ENCODE measurements around the gene PKIB.

The PKIB gene

GRCh38 chr6:122669868-122670267 lies 59.7 kb downstream of the PKIB start:
- no peak for DNase-seq

DNA sequence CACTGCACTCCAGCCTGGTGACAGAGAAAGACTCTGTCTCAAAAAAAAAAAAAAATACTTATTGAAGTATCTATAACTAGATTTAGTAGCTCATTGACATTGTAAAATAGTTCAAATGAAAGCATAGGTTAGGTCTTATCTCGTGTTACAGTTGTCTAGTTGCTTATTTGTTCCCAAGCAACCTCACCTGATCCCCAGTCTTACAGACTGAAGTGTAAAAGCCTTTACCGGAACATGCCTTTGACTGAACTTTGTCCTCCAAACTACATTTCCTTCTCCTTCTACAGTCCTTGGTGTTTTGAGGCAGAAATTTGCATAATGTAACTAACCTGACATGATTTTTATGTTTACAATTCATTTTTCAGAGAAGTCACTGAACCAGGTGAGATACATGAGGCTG lies 61.0 kb downstream of the PKIB start:
- no peak for DNase-seq

GRCh38 chr6:122673343-122673961 lies 63.2 kb downstream of the PKIB start:
- DNase-seq, result no peak

GRCh38 chr6:122676146-122676545 lies 65.9 kb downstream of the PKIB start:
- no peak for DNase-seq

DNA sequence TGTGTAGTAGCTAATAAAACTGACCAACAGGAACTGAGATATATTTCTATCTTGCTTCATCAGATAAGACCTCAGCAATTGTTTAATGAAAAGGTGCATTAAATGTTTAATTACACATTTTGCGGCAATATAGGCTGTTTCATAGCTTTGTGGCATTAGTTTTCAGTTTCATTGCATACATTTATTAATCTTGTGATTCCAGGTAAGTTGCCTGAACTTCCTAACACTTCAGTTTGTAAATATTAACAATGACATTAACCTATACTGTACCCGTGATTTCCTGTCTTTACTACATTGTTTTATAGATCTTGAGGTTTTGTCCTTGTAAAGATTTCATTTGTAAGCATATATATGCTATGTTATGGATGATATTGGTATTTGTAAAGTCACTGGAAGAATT lies 66.5 kb downstream of the PKIB start:
- DNase-seq, result no peak

GRCh38 chr6:122677406-122677805 lies 67.2 kb downstream of the PKIB start:
- DNase-seq, result no peak

GRCh38 chr6:122678841-122679240 lies 68.6 kb downstream of the PKIB start:
- DNase-seq, result no peak

GRCh38 chr6:122681705-122682104 lies 71.5 kb downstream of the PKIB start:
- DNase-seq, result no peak

DNA sequence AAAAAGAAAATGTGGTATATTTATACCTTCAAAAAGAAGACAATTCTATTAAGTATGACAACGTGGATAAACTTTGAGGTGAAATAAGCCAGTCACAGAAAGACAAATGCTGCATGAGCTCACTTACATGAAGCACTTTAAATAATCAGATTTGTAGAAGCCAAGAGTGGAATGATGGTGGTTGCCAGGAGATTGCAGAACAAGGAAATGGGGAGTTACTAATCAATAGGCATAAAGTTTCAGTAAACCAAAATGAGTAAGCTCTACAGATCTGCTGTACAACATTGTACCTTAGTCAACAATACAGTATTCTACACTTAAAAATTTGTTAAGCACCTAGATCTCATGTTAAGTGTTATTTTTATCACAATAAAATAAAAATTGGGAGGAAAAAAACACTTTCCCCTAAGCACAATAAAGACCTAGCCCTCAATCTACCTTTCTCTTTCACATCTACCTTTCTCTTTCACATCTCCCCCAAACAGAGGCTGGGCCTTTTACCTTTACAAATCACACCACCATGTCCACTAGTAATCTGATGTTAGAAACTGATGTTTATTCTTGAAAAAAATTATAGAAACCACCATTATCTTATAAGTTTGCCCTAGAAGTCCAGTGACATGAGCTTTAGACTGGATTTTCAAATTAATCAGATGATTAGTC lies 73.9 kb downstream of the PKIB start:
- no peak for DNase-seq

- DNase-seq, result peak; percentile 95
Observed at GRCh38 chr6:122692175-122692598, 82.0 kb downstream of the PKIB start.

- no peak for DNase-seq
Observed at GRCh38 chr6:122692807-122693580, 82.8 kb downstream of the PKIB start.

DNA sequence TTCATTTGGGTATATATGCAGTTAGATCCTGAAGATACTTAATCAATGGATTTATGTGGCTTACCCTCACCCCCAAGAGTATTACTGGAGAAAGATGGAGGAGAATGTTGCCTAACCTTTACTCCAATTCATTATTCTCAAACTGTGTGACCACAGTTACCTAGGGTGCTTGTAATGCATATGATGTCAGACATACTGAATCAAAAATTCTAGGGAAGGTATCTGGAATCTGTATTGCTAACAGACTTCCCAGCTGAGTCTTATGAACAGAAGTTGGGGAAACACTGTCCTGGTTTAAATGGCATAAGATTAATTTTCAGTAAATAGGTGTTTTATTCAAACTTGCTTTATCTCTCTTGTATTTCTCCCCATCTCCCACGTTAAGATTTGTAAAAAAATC lies 83.9 kb downstream of the PKIB start:
- DNase-seq, result no peak

DNA sequence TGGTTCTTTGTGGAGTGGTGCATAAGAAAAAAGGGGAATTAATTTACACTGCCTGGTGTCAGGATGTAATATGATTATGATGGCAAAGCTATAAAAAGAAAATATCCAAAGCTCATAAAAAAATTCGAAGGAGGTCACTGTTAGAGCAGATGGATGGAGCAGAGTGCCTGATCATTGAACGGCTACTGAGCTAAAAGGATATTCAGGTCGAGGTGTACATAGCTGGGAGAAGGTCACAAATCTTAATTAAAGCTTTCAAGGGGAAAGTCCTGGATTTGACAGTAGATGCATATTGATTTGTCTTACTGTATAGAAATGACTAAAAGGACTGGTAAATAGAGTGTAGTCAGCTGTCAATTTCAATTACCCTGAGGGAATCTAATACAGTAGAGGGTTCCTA lies 84.4 kb downstream of the PKIB start:
- DNase-seq, result no peak

DNA sequence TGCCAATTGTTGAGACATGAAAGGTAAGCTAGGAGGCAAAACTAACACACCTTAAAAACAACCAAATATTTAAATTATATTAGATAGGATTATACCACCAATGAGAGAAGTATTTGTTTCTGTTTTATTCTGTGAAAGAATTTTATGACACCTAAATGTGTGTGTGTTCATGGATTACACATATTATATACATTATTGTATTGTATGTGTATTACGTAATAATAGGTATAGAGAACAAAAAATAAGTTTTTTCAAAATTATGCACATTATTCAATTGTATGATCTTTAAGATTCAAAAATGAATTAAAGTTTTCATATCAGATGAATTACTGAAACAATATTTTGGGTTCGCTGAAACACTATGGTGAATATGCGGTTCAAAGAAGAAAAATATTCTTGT lies 85.0 kb downstream of the PKIB start:
- DNase-seq, result no peak

DNA sequence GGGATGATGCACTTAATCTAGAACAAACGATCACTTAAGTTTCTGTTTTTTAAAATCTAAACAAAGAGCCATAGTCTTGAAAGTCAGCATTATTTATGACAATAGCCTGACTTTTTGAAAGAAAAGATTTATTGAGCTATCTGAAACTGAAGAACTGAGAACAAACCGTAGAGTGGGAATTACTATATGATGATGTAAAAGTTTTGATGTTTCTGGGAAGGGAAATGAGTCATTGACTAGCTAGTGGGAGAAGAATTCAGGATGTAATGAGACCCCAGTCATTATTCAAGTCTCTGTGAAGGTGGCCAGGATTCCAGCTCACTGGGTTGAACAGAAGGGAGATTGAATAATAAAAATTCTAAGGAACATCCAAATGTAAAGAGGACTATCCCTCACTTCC lies 85.9 kb downstream of the PKIB start:
- DNase-seq, result peak; percentile 81

- no peak for DNase-seq
Observed at GRCh38 chr6:122696853-122697252, 86.6 kb downstream of the PKIB start.

DNA sequence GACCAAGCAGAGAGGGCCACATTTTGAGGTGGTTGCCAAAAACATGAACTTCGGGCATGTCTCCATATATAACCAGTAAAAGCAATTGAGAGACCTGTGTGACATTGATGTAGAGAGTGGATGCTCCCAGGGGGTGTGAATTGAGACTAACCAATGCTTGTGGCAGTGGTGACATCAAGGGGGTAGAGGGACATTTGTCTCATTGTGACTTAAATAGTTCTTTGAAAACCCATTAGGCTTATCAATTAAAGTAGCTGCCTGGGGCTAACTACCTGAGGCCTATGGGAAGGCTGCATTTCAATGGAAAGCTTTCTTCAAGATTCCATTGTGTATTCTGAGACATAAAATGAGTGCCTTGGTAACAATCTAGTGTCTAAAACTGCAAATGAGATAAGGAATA lies 87.3 kb downstream of the PKIB start:
- DNase-seq, result no peak

GRCh38 chr6:122701666-122702065 lies 91.5 kb downstream of the PKIB start:
- no peak for DNase-seq

DNA sequence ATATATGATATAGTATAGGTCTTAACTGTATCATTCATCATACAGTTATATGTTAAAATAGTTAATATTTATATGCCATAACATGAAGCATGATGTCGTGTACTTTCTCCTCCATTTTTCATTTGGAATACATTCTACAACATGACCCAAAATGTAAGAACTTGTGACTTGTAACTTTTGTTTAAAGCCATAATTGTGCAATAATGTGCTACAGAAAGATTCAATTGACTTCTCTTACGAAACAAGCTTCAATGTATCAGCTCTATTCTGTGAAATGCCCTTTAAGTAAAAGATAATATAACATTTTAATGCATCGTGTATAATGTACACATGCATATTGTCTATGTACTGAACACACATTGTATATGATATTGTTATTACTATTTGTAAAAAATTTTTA lies 92.6 kb downstream of the PKIB start:
- no peak for DNase-seq

GRCh38 chr6:122704066-122704465 lies 93.9 kb downstream of the PKIB start:
- DNase-seq, result no peak

DNA sequence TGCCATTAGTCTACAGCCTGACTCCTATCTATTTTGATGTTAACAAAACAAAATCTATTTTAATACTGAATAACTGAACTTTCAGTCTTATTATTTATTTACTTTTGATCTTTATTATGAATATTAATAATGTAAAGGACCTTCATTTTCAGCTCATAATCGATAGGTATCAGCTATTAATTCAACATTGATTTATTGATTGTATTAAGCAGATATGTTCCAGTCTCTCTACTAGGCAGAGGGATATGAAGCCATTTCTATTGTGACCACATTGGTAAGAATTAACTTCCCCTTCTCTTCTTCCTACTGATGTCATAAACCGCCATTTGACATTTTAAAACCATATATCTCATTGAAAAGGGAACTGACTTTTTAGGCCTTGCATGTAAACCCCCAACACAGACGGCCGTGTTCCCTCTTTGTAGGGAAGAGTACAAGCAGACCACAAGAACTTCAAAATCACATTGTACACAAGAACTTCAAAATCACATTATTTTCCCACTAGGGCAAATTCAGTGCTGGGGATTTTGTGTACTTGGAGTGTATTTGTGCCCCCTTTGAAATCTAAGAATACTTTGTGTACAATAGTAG lies 99.8 kb downstream of the PKIB start:
- no peak for DNase-seq

DNA sequence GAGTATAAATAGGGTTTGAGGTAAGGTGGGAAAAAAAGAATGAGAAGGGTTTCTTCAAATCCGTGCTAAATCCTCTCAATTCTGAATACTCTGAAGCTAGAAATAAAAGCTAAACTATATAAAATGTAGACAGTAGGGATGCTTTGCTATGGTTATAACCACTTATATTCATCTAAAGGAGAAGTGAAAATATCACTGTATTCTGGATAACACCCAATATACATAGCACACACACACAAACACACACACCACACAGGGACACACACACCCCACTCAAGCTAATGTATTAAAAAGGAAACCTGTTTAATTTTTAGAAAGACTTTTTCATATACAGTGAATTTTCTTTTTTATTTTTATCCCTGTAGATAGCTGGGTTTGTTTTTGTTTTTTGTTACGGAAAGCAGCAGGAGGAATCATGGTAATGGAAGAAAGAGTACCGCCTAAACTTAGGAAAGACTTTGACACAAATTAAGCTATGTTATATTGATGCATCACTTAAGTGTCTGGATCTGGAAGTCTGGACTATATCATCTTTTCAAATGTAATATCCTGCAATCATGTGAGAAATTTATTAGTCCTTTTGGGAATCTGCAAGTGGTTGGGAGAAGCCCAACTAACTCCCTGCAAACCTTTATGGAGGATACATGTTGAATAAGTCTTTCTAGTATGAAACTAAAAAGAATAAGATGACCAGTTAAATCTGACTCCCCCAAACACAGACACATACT lies 100.9 kb downstream of the PKIB start:
- DNase-seq, result no peak

DNA sequence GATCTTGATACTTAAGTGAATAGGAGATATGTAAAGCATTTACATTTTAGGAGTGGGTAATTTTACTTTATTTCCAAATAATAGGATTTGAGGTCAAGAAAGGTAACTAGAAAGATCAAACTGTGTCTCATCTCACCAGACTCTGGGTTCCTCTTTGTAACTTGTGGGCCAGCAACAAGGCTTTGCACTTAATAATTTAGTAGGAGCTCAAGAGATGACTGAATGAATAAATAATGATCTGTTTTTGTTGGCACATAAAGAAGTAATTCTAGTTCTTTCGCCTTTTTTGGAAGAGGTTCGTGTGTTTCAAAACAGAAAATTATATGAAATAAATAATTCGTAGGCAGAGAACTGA lies 101.9 kb downstream of the PKIB start:
- no peak for DNase-seq
